ENCODE measurements around the gene TEX19. TPM values are rescaled to one million over a fixed set of nuclear protein-coding genes. Genes with fewer than 3 reads are reported as not detected.
A peak's percentile ranks its signal among the peaks of the same experiment; 100 is the strongest.

The TEX19 gene
- polyA plus RNA-seq, 2 of the 4 experiments (the other 2 are of a cell fraction), result 0.43 to 0.50 TPM

DNA sequence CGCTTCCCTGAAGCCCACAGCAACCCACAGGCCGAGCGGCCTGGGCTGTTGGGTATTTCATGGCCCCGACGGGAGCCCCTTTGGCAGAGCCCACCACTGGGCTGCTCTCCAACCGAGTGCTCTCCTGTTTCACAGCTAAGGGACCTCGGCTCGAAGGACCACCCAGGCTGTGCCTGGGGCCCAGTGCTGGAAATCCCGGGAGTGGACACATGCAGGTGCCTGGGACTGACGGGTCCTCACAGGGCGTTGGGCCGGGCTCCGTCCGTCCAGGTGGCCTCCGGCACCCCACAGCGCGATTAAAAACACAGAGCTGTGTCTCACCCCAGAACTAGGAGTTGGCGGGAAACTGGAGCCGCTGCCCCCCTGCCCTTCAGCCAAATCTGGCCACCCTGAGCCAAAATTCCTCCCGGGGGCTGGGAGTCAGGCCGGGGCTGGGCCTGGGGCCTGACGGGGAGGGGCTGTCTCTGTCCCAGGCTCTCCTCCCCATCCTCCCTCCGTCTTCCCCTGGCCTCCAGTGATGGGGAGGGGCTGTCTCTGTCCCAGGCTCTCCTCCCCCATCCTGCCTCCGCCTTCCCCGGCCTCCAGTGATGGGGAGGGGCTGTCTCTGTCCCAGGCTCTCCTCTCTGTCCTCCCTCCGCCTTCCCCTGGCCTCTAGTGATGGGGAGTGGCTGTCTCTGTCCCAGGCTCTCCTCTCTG, 26.7 kb downstream of the TEX19 start:
- H3K4me2 ChIP-seq, result peak overlapping the region; percentile 59
- peak overlapping the region; percentile 43 to 71; a peak in 4 of 6 replicates for H3K27ac ChIP-seq
- H3K4me3 ChIP-seq, result no peak overlapping the region
- no peak for TF ChIP-seq RAD21 (conservative IDR thresholded peaks at IDR 0.05 in 1 of 2, IDR thresholded peaks at IDR 0.05 in 1 of 2)
- TF ChIP-seq CHD4 (IDR thresholded peaks at IDR 0.05; ENCODE audit: borderline replicate concordance), result no peak
- TF ChIP-seq, protein P1, sequence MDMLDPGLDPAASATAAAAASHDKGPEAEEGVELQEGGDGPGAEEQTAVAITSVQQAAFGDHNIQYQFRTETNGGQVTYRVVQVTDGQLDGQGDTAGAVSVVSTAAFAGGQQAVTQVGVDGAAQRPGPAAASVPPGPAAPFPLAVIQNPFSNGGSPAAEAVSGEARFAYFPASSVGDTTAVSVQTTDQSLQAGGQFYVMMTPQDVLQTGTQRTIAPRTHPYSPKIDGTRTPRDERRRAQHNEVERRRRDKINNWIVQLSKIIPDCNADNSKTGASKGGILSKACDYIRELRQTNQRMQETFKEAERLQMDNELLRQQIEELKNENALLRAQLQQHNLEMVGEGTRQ (IDR thresholded peaks at IDR 0.05), result no peak
- TF ChIP-seq KDM5A (IDR thresholded peaks at IDR 0.05), result no peak
- TF ChIP-seq CBX8 (IDR thresholded peaks at IDR 0.05), result no peak
- TF ChIP-seq MYC (IDR thresholded peaks at IDR 0.05; ENCODE audit: borderline replicate concordance, low read length), result no peak
- no peak for TF ChIP-seq CEBPB (IDR thresholded peaks at IDR 0.05)
- no peak for TF ChIP-seq POLR2A (IDR thresholded peaks at IDR 0.05; ENCODE audit: low read length)
- no peak for TF ChIP-seq HOXB13 (CRISPR knock-in tag; IDR thresholded peaks at IDR 0.05; ENCODE audit: low read depth)
- TF ChIP-seq HOXB5 (CRISPR knock-in tag; IDR thresholded peaks at IDR 0.05), result no peak
- no peak for TF ChIP-seq PHF8 (IDR thresholded peaks at IDR 0.05; ENCODE audit: borderline replicate concordance, low read depth)
- TF ChIP-seq RARB (CRISPR knock-in tag; IDR thresholded peaks at IDR 0.05), result no peak
- TF ChIP-seq ZSCAN20 (CRISPR knock-in tag; IDR thresholded peaks at IDR 0.05), result no peak
- TF ChIP-seq, protein P2, sequence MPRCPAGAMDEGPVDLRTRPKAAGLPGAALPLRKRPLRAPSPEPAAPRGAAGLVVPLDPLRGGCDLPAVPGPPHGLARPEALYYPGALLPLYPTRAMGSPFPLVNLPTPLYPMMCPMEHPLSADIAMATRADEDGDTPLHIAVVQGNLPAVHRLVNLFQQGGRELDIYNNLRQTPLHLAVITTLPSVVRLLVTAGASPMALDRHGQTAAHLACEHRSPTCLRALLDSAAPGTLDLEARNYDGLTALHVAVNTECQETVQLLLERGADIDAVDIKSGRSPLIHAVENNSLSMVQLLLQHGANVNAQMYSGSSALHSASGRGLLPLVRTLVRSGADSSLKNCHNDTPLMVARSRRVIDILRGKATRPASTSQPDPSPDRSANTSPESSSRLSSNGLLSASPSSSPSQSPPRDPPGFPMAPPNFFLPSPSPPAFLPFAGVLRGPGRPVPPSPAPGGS (IDR thresholded peaks at IDR 0.05), result no peak
- TF ChIP-seq JUN (IDR thresholded peaks at IDR 0.05), result no peak
- TF ChIP-seq, protein P3, sequence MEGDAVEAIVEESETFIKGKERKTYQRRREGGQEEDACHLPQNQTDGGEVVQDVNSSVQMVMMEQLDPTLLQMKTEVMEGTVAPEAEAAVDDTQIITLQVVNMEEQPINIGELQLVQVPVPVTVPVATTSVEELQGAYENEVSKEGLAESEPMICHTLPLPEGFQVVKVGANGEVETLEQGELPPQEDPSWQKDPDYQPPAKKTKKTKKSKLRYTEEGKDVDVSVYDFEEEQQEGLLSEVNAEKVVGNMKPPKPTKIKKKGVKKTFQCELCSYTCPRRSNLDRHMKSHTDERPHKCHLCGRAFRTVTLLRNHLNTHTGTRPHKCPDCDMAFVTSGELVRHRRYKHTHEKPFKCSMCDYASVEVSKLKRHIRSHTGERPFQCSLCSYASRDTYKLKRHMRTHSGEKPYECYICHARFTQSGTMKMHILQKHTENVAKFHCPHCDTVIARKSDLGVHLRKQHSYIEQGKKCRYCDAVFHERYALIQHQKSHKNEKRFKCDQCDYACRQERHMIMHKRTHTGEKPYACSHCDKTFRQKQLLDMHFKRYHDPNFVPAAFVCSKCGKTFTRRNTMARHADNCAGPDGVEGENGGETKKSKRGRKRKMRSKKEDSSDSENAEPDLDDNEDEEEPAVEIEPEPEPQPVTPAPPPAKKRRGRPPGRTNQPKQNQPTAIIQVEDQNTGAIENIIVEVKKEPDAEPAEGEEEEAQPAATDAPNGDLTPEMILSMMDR (IDR thresholded peaks at IDR 0.05), result no peak
- TF ChIP-seq RCOR1 (IDR thresholded peaks at IDR 0.05; ENCODE audit: low read depth, low read length), result no peak
- TF ChIP-seq, protein P4, sequence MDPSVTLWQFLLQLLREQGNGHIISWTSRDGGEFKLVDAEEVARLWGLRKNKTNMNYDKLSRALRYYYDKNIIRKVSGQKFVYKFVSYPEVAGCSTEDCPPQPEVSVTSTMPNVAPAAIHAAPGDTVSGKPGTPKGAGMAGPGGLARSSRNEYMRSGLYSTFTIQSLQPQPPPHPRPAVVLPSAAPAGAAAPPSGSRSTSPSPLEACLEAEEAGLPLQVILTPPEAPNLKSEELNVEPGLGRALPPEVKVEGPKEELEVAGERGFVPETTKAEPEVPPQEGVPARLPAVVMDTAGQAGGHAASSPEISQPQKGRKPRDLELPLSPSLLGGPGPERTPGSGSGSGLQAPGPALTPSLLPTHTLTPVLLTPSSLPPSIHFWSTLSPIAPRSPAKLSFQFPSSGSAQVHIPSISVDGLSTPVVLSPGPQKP (IDR thresholded peaks at IDR 0.05; ENCODE audit: low read depth, low read length), result no peak
- FAIRE-seq, result no peak
- ChIA-PET CTCF (interaction anchor here (0.9 to 3.3 kb wide), 7 partner anchors 10 to 149 kb away, joined by 3 to 9 read pairs (median 5); no protein-coding TSS in a partner anchor), POLR2A (no interaction called here)
- DNase-seq (ENCODE audit: low read depth in 1 of 2, low spot score in 1 of 2), result no peak
- peaks cover 29% of the 10 kb centered on the region for H3K4me1 ChIP-seq
- ATAC-seq, result no peak
- no peaks in the 10 kb centered on the region for H3K9me3 ChIP-seq
- 78% methylated on average over 22 of the region's 26 CpGs for WGBS (ENCODE audit: missing lambda C conversion rate)

DNA sequence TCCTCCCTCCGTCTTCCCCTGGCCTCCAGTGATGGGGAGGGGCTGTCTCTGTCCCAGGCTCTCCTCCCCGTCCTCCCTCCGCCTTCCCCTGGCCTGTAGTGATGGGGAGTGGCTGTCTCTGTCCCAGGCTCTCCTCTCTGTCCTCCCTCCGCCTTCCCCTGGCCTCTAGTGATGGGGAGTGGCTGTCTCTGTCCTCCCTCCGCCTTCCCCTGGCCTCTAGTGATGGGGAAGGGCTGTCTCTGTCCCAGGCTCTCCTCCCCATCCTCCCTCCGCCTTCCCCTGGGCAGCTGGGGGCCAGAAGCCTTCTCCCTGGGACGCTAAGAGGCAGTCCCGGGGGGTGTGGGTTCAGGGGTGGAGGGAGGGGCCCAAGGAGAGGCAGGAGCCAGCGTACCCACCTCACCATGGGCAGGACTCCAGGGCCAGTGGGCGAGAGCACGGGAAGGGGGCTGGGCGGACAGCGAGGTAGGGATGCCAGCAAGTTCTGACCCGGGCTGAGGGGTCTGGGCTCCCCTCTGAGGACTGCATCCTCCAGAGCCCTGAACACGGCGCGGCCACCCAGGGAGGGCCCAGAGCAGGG, 27.3 kb downstream of the TEX19 start:
- Histone ChIP-seq H3K9me3 (no peaks in the 10 kb centered on the region), H3K4me1 (peaks cover 24% of the 10 kb centered on the region), H3K4me3 (no peak overlapping the region), H3K4me2 (no peak overlapping the region), H3K27ac (peak overlapping the region in 1 of 2 experiments; percentile 3; a peak in 2 of 6 replicates)
- FAIRE-seq (no peak), ATAC-seq (peak in 1 of 2 experiments; percentile 12; a peak in 3 of 6 replicates), DNase-seq (ENCODE audit: low read depth in 1 of 2, low spot score in 1 of 2) (no peak)
- CTCF ChIA-PET, result interaction anchor here (0.9 to 2.2 kb wide), 3 partner anchors 11 to 150 kb away, joined by 3 to 7 read pairs (median 5); no protein-coding TSS in a partner anchor
- 72% methylated on average over 12 of the region's 17 CpGs for WGBS (ENCODE audit: missing lambda C conversion rate)
- POLR2A ChIA-PET, result no interaction called here
- TF ChIP-seq EHF (CRISPR knock-in tag; IDR thresholded peaks at IDR 0.05), result no peak
- TF ChIP-seq RFX5 (IDR thresholded peaks at IDR 0.05), result no peak
- no peak for TF ChIP-seq FOSL2 (IDR thresholded peaks at IDR 0.05)
- TF ChIP-seq FOSL2 (CRISPR knock-in tag; IDR thresholded peaks at IDR 0.05), result no peak
- TF ChIP-seq CHD2 (IDR thresholded peaks at IDR 0.05; ENCODE audit: low read length, partially characterized antibody), result no peak
- TF ChIP-seq CBX2 (IDR thresholded peaks at IDR 0.05; ENCODE audit: borderline replicate concordance, low read depth), result no peak
- TF ChIP-seq TP53 (CRISPR knock-in tag; IDR thresholded peaks at IDR 0.05), result no peak
- TF ChIP-seq, protein P5, sequence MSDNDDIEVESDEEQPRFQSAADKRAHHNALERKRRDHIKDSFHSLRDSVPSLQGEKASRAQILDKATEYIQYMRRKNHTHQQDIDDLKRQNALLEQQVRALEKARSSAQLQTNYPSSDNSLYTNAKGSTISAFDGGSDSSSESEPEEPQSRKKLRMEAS (IDR thresholded peaks at IDR 0.05), result no peak
- TF ChIP-seq ZNF302 (CRISPR knock-in tag; IDR thresholded peaks at IDR 0.05), result no peak
- no peak for TF ChIP-seq RNF2 (IDR thresholded peaks at IDR 0.05; ENCODE audit: borderline replicate concordance, low read depth)
- TF ChIP-seq RARB (CRISPR knock-in tag; IDR thresholded peaks at IDR 0.05), result no peak
- no peak for TF ChIP-seq HOXB5 (CRISPR knock-in tag; IDR thresholded peaks at IDR 0.05)
- TF ChIP-seq SMC3 (IDR thresholded peaks at IDR 0.05), result no peak
- TF ChIP-seq, protein P1 (IDR thresholded peaks at IDR 0.05), result no peak
- TF ChIP-seq, protein P6, sequence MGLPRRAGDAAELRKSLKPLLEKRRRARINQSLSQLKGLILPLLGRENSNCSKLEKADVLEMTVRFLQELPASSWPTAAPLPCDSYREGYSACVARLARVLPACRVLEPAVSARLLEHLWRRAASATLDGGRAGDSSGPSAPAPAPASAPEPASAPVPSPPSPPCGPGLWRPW (IDR thresholded peaks at IDR 0.05), result no peak

Data from A549 (cell line).